HG03575 (cell line): Measurements from ENCODE around the gene LYPD4.

Experiments
- ATAC-seq: cut with Tn5 transposase; IDR thresholded peaks from one replicate; pipeline ENCODE4 v1.9.1; 2021; ENCODE audit not compliant: unreplicated experiment, insufficient number of reproducible peaks, low FRiP score; ENCODE audit errors: extremely low read depth

Gene LYPD4

DNA sequence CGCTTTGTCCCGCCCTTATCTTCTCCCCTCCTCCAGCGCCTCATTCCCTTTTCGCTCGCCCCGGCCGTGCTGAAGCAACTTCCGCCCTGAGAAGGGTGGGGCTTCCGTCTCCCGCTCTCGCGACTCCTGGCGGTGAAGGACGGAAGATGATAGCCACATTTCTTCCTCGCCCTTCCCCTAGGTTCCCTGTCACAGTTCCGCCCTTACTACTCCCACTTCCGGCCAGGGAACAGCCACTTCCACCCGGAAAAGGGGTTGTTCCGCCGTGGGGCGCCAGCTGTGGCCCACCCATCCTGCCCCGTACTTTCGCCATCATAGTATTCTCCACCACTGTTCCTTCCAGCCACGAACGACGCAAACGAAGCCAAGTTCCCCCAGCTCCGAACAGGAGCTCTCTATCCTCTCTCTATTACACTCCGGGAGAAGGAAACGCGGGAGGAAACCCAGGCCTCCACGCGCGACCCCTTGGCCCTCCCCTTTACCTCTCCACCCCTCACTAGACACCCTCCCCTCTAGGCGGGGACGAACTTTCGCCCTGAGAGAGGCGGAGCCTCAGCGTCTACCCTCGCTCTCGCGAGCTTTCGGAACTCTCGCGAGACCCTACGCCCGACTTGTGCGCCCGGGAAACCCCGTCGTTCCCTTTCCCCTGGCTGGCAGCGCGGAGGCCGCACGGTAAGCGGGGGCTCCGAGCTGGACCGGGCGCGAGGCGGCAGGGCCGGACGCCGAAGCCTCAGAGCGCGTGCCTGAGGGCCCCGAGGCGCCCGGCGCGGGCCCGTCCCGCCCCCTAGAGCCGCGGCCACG lies 15.3 kb upstream of the LYPD4 start, which contains the start of gene RPS19:
TSS of gene RPS19 (plus strand) at position 638 of the 801 bp plus-strand sequence. CDS start 520 bp downstream, outside the sequence.
- ATAC-seq, result peak; percentile 49

DNA sequence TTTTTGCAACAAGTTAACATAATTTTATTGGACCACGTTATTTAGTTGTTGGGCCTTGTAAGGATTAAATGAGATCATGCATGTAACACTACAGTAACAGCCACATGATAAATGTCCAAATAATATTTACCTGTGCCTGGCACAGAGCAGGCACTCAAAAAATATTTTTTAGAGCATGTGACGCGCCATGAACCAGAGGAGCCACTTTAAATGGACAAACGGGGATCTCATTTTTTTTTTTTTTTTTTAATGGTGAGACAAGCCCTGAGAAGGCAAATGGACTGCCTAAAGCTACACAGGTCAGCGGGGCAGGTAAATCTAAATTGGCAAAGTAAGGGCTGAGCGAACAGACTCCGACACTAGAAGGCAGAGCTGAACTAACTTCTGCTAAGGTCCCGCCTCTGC lies 14.7 kb upstream of the LYPD4 start:
- ATAC-seq, result no peak

DNA sequence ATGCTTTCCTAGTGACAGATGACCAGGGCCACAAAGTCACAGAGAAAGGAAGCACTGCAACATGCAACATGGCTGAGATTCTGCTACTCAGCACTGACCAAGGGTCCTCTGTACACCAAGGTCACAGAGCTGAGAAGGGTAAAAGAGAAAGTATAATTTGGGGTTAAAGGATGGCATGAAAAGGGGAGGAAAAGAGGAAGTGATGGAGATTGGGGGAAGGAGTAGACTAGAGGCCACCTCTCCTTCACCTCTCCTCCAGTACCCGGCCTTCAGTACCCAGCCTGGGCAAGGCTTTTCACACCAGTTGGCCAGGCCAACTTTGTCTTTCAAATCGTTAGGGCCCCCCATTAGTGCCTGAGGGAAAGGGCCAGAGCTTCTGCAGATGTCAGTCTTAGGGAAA lies 9.3 kb upstream of the LYPD4 start:
- no peak for ATAC-seq

DNA sequence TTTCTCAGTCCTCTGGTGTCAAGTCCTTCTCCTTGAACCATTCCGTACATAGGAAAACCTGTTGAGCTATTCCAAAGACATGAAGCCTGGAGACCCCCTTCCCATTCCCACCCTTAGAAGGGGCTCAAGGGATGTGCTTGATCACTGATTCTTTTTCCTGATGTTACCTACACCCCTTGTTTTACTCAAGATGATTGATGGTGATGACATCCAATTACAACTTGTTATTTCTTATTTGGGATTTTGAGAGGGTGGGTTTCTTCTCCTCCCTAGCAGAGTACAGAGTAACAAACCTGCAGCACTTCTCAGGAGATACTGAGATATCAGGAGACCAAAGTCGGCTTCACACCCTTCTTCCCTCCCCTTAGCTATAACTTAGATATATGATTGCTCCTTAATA lies 8.9 kb upstream of the LYPD4 start:
- ATAC-seq, result no peak

DNA sequence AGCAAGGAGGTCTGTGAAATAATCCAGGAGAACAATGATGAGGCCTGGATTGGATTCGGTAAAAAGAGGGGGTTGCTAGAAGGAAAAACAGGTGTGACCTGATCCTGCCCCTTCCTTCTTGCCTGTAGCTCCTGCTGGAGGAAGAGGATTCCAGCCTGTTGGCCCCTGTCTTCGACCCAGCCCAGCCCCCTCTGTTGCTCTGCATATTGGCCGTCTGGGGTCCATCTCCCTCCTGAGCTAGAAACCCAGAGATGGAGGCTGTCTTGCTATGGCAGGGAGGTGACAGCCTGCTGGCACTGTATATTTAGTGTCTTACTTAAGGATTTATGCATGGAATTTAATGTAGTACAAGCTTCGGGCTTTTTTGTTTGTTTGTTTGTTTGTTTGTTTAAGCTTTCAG lies 7.0 kb upstream of the LYPD4 start:
- ATAC-seq, result no peak

DNA sequence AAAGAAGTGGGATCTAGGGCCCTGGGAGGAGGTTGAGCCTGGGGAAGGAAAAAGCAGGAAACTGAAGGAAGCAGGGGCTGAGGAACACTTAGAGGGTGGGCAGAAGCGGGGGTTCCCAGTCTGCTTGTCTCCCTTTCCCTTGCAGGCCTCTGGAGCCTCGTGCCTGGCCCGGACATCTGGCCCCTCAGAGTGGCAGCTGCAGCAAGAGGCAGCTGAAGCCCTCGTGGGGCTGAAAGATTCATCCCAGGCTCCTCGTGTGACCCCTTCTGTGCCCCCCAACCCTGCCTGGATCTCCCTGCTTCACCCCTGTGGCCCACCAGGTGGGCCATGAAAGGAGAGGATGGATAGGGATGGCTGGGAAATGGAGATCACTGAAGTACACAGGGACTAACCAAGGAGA lies 5.9 kb upstream of the LYPD4 start:
- no peak for ATAC-seq

DNA sequence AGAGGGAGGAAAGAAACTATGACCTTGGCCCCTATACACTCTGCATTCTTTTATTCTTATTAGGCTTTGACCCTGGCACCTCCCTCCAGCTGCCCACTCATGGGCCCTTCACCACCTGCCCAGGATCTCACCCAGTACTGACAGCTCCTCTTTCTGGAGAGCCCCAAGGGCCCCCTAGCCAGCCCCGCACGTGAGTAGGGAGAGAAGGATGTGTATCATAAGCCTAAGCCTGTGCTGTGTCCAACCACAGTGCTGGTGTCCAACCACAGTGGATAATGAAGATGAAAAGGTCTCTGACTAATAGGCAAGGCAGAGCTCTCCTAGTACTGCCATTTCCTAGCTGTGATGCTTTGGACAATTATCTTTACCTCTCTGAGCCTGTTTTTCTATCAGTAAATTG lies 4.6 kb upstream of the LYPD4 start:
- ATAC-seq, result no peak

DNA sequence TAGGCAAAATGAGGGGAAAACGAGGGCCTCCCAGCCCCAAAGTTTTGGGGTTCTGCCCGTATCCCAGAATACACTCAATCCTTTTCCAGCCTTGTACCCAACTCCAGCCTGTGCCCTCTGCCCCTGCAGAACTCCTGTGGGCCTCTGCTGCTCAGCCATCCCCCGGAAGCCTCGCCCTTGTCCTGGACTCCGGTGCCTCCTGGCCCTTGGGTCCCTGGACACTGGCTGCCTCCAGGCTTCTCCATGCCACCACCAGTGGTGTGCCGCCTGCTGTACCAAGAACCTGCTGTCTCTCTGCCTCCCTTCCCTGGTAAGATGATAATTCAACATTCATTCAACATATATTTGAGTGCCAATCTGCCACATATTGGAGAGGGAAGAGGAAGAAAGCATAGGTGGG lies 4.2 kb upstream of the LYPD4 start:
- ATAC-seq, result no peak

DNA sequence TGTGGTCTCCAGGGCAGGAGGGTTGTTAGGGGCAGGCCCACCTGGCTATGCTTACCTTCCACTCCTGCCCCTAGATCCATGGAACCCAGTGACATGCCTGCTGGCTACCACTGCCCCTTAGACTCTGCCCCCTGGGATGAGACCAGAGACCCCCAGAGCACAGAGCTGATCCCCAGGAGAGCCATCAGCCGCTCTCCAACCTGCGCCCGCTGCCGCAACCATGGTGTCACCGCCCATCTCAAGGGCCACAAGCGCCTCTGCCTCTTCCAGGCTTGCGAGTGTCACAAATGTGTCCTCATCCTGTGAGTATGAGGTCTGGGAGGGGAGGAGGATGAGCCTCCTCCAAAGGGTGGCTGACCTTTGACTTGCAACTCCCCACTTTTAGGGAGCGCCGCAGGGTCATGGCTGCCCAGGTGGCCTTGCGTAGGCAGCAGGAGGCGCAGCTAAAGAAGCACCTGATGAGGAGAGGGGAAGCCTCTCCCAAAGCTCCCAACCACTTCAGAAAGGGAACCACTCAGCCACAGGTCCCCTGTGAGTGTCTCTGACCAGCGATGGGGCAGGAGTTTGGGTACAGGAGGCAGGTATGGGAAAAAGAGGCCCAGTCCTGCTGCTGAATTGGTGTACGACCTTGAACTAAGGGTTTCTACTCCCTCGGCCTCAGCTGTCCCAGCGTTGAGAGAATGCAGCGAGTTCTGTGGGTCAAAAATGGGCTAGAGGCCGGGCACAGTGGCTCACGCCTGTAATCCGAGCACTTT lies 3.0 kb upstream of the LYPD4 start:
- no peak for ATAC-seq

DNA sequence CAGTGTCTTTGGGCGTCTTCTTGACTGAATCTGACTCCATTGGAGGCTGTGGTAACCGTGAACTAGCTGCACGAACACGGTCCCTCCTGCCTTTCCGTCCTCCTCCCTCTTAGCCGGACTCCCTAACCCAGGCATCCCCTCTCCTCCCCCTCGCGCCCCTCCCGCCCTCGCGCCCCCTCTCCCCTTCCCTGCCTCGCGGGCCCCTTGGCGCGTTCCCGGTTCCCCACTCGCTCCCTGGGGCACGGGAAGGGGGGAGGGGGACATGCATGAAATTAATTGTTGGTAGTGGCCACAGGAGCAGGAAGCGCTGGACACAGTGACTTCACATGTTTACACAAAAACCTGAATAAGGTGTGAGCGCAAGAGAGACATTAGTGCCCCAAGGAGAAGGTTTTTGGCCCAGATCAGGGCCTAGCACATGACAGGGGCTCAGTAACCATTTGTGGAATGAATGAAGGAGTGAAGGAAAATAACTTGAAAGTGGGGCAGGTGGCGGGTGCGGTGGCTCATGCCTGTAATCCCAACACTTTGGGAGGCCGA lies 638 bp upstream of the LYPD4 start:
- no peak for ATAC-seq

DNA sequence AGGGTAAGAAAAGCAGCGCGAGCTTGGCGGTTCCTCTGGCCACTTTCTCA lies 343 bp upstream of the LYPD4 start, which contains the start of gene DMRTC2:
TSS of gene DMRTC2 (plus strand) at position 42 of the 50 bp plus-strand sequence. CDS start 2,387 bp downstream, outside the sequence.
- no peak for ATAC-seq

DNA sequence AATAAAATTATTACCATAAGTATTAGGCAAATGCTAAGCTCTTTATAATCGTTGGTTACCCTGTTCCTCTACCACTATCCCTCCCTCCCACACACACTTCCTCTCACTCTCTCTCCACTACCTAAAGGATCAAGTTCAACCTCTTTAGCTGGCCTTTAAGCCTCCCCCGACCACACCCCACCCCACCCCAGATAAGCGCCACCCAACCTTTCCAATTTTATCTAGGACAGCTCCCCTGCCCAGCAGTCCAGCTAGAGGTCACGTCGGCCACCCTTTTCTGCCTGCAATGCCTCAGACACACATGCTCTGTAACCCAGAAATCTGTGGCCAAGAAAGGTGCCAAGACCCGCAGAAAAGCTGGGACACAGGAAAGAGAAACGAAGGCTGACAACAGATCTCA lies 1.1 kb downstream of the LYPD4 start:
- no peak for ATAC-seq

DNA sequence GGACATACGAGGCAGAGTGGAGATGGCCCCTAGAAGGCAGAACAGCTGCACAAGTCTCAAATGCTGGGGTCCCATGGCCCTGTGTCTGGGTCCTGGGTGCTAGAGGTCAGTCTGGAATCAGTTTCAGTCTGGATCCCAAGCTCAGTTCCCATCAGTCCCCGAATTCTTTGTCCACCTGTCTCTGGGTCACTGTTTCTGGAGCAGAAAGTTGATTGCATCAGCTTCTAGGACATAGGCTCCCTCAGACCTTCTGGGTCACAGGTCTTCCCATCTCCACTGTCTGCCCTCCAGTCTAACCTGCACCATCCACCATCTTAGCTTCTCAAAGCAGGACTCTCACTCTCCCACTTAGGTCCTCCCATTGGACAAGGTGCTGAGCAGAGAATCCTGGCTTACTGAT lies 5.3 kb downstream of the LYPD4 start:
- no peak for ATAC-seq

DNA sequence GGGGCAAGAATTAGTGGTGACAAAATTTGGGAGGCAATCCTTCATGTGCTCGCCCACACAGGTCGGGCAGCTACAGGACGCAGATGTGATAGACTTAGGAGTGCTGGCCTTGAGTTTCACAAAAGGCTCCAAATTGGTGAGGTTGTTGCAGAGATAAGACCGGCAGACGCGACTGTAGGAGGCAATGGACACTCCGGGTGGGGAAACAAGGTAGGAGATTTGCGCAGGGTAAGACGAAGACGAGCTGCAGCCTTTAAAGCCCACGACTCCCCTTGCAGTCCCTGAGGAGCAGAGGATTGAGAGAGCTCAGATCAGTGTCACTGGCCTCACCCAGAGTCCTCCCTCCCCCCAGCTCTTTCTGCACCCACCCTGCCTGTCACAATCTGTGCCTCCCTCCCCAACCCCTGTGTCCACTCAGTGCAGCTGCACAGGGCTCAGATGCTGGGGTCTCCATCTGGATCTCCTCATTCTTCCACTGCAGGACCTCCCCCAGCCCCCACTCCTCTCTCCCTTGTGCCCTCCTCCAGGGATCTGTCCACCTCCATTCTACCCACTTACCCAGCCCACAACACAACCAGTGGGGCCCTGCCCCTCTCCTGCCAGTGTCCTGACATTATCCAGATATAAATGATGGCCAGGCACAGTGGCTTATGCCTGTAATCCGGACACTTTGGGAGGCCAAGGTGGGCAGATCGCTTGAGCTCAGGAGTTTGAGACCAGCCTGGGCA lies 6.3 kb downstream of the LYPD4 start:
- no peak for ATAC-seq

DNA sequence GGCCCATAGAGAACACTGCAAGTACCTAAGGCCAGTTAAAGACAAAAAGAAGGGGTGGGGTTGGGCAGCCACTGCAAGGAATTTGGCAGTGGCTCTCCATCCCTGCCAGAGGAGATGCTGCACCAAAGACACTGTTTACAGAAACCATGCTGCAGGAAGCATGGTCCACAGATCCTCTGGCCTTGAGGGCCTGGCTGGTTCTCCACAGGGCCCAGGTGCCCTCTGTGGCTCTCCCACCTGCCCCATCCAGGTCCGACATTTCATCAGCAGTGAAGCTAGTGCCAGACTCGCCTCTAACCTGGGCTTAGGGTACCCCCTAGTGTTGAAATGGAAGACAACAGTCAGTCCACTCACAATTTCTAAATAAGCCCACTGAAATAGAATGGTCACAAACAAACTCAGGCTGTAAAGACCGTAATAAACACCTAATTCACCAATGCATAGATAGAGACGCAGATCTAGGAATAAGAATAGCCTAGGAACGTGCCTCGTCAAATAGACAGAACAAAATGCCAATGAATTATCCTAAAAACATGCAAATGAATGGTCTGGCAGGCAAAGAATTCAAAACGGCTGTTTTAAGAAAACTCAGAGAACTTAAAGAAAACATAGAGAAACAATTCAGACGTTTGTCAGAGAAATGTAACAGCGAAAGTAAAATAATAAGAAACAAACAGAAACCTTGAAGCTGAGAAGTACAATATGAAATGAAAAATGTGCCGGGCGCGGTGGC lies 23.3 kb downstream of the LYPD4 start:
- ATAC-seq, result no peak

DNA sequence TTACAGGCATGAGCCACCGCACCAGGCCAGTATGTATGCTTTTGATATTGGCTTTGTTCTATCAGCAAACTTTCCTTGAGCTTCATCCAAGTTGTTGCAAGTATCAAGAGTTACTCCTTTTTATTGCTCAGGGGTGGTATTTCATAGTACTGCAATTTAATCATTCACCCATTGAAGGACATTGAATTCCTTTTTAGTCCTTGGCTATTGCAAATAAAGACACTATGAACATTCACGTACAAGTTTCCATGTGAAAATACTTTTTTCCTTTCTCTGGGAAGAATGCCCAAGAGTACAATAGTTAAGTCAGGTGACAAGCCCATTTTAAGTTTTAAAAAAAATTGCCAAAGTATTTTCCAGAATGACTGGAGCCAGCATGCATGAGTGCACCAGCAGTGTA lies 27.7 kb downstream of the LYPD4 start:
- no peak for ATAC-seq

DNA sequence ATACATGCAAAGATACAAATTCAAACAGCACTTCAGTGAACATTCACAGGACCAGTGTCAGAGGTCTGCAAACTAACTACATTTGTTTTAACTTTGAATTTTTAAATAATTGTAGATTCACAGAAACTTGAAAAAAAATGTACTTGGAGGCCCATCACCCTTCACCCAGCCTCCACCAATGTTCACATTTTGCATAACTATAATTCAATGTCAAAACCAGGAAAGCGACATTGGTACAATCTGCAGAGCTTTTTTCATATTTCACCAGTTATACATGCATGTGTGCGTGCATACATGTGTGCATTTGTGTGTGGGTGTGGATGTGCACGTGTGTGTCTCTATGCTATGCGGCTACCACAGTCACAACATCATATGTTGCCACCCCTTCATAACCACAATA lies 29.2 kb downstream of the LYPD4 start:
- no peak for ATAC-seq

DNA sequence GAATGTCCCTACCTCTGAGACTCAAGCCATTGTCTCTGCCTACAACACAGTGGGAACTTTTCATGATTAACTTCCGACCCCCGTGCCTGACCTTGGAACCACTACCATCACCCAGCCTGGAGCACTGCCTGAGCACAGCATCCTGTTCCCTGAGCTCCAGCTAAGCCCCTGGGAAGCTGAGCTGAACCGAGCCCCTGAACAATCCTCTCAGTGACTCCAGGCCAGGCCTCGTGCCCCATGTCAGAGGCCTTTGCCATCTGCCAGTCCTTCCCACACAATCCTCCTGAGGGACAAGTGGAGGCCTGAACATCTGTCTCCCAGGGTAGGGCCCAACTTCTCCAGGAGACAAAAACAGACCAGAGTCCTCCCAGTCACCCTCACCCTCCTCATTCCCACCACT lies 30.6 kb downstream of the LYPD4 start:
- no peak for ATAC-seq

DNA sequence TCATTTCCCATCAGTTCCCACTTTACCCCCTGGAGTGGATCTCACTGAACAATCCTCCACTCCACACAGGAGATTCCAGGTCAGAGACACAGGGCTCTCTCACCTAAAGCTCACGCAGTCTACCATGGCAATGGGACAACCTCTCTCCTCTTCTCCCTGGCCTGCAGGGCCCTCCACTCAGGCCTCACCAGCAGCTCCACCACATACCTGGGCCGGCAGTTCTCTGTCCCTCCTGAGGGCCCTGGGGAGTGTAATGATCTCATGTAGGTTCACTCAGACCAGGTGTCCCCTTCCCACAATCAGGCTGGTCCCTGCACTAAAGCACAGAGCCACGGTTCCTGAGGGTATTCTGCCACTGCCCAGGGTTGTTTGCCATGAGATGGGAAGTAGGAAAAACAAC lies 32.5 kb downstream of the LYPD4 start:
- no peak for ATAC-seq
